HG02884 (cell line): ENCODE measurements around the gene LRP4.

Source experiments
- ATAC-seq: cut with Tn5 transposase; IDR thresholded peaks from one replicate; pipeline ENCODE4 v1.9.1; 2021; ENCODE audit warnings: mild to moderate bottlenecking, moderate library complexity; ENCODE audit not compliant: unreplicated experiment

The LRP4 gene

GRCh38 chr11:46896719-46897406 is 21.5 kb downstream of the LRP4 start:
- no peak for ATAC-seq

- ATAC-seq: no peak
These were observed 22.5 kb downstream of the LRP4 start for GRCh38 chr11:46895821-46896220.

GRCh38 chr11:46894961-46895360 is 23.4 kb downstream of the LRP4 start:
- no peak for ATAC-seq

GRCh38 chr11:46894506-46894905 is 23.8 kb downstream of the LRP4 start:
- no peak for ATAC-seq

- ATAC-seq: no peak
These were observed 25.5 kb downstream of the LRP4 start for GRCh38 chr11:46892838-46893237.

GRCh38 chr11:46892109-46892508 is 26.2 kb downstream of the LRP4 start:
- no peak for ATAC-seq

- no peak for ATAC-seq
These were observed 27.7 kb downstream of the LRP4 start for GRCh38 chr11:46890665-46891064.

GRCh38 chr11:46889689-46890475 is 28.5 kb downstream of the LRP4 start:
- ATAC-seq: no peak

- no peak for ATAC-seq
These were observed 29.1 kb downstream of the LRP4 start for GRCh38 chr11:46889251-46889650.

GRCh38 chr11:46888636-46889035 is 29.7 kb downstream of the LRP4 start:
- no peak for ATAC-seq

- no peak for ATAC-seq
These were observed 32.1 kb downstream of the LRP4 start for GRCh38 chr11:46886211-46886610.

GRCh38 chr11:46879056-46879585 is 39.2 kb downstream of the LRP4 start:
- no peak for ATAC-seq

- ATAC-seq: no peak
These were observed 40.8 kb downstream of the LRP4 start for GRCh38 chr11:46877580-46877979.

GRCh38 chr11:46876471-46876870 is 41.9 kb downstream of the LRP4 start:
- ATAC-seq: no peak

- no peak for ATAC-seq
These were observed 43.8 kb downstream of the LRP4 start for GRCh38 chr11:46874586-46874985.

- ATAC-seq: no peak
These were observed 49.4 kb downstream of the LRP4 start for GRCh38 chr11:46868912-46869311.

GRCh38 chr11:46865340-46865739 is 53.0 kb downstream of the LRP4 start:
- no peak for ATAC-seq

- no peak for ATAC-seq
These were observed 58.1 kb downstream of the LRP4 start for GRCh38 chr11:46860218-46860617.

GRCh38 chr11:46858920-46859546 is 59.3 kb downstream of the LRP4 start:
- no peak for ATAC-seq

GRCh38 chr11:46857666-46858065 is 60.7 kb downstream of the LRP4 start:
- ATAC-seq: no peak

GRCh38 chr11:46856605-46857343 is 61.6 kb downstream of the LRP4 start:
- ATAC-seq: no peak
